Ishikawa (cell line): ENCODE measurements around the gene KCNJ8.

Source experiments
- RAD21 ChIP-seq: IDR thresholded peaks from 2 replicates; pipeline ENCODE4 v1.6.1; 2012; ENCODE audit warnings: low read depth
- YY1 ChIP-seq: IDR thresholded peaks from 2 replicates; pipeline ENCODE4 v1.6.1; 2012; ENCODE audit warnings: low read depth
- TF ChIP-seq, protein P1 (sequence below): IDR thresholded peaks from 2 replicates; pipeline ENCODE4 v1.6.1; 2012

DNA sequence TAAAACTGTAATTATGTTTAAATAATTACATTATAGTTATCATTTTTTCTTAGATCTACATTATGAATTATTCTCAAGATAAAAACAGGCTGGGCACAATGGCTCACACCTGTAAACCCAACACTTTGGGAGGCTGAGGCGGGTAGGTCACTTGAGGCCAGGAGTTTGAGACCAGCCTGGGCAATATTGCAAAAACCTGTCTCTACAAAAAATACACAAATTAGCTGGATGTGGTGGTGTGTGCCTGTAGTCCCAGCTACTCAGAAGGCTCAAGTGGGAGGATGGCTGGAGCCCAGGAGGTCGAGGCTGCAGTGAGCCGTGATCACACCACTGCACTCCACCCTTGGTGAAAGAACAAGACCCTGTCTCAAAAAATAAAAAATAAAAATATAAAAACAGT lies 40.3 kb upstream of the KCNJ8 start:
- TF ChIP-seq RAD21 (no peak), YY1 (no peak)
- TF ChIP-seq, protein P1, sequence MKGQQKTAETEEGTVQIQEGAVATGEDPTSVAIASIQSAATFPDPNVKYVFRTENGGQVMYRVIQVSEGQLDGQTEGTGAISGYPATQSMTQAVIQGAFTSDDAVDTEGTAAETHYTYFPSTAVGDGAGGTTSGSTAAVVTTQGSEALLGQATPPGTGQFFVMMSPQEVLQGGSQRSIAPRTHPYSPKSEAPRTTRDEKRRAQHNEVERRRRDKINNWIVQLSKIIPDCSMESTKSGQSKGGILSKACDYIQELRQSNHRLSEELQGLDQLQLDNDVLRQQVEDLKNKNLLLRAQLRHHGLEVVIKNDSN, result no peak
